H1 (cell line): Measurements from ENCODE around the gene ARHGEF6. TPM values are rescaled to one million over a fixed set of nuclear protein-coding genes. Genes with fewer than 3 reads are reported as not detected.
"Not testable (repeated sequence)": the region's sequence is repeated elsewhere in the genome, so short reads cannot be mapped to it uniquely, and the experiment has no call there.

ENCODE experiments used
- CTCF ChIA-PET: fragments of 300-600 bp; sonication (Branson Sonifier 250); formaldehyde crosslinking; loops from one replicate; lab custom pipeline; 2021; ENCODE audit not compliant: partially characterized antibody; lab: Charles Lee
- POLR2A ChIA-PET: fragments of 300-600 bp; sonication (Branson Sonifier 250); formaldehyde crosslinking; loops from one replicate; lab custom pipeline; 2021; ENCODE audit warnings: inconsistent platforms; ENCODE audit not compliant: partially characterized antibody; lab: Charles Lee
- DNase-seq, 2 experiments: peaks; one replicate each; pipeline versions ENCODE4 v3.0.0 to v3.0.0-alpha.2; 2010 to 2022; ENCODE audit warnings: low spot score in 2 of 2, low read depth in 1 of 2, mixed read lengths in 1 of 2
- FAIRE-seq: peaks from 2 replicates; lab custom pipeline; 2011; peaks lifted over from hg19 to GRCh38; lab: Jason Lieb, UNC
- H2AFZ ChIP-seq: 2 replicates; pipeline ENCODE4 v1.8.1; 2012; ENCODE audit warnings: low read length, inconsistent platforms
- H2AK5ac ChIP-seq: 2 replicates; pipeline ENCODE4 v1.6.1; 2013; ENCODE audit warnings: low read depth, low read length
- H2BK120ac ChIP-seq: replicated peaks from 2 replicates; pipeline ENCODE3; 2013; ENCODE audit warnings: low read depth, low read length, inconsistent platforms
- H2BK12ac ChIP-seq: 2 replicates; pipeline ENCODE4 v1.6.1; 2013; ENCODE audit warnings: low read depth, low read length
- H2BK15ac ChIP-seq: 2 replicates; pipeline ENCODE4 v1.6.1; 2013; ENCODE audit warnings: low read length
- H2BK20ac ChIP-seq: 2 replicates; pipeline ENCODE4 v1.6.1; 2013; ENCODE audit warnings: low read length
- H2BK5ac ChIP-seq: 2 replicates; pipeline ENCODE4 v1.6.1; 2013; ENCODE audit warnings: low read depth, low read length
- H3K14ac ChIP-seq: 2 replicates; pipeline ENCODE4 v1.6.1; 2013; ENCODE audit warnings: inconsistent platforms; ENCODE audit not compliant: insufficient read length
- H3K18ac ChIP-seq: 2 replicates; pipeline ENCODE4 v1.6.1; 2013; ENCODE audit warnings: low read length; ENCODE audit errors: extremely low read depth
- H3K23ac ChIP-seq: 2 replicates; pipeline ENCODE4 v1.6.1; 2013; ENCODE audit warnings: inconsistent platforms; ENCODE audit not compliant: insufficient read length
- H3K23me2 ChIP-seq: 2 replicates; pipeline ENCODE4 v1.6.1; 2013; ENCODE audit warnings: low read depth, low read length
- H3K27ac ChIP-seq: 2 replicates; pipeline ENCODE4 v1.6.1; 2011; ENCODE audit warnings: low read depth, low read length, inconsistent platforms
- H3K27me3 ChIP-seq, 4 experiments: replicated peaks in 1 of 4; 1 replicate in 1 of 4; 2 replicates in 3 of 4; pipeline versions ENCODE4 v1.6.1 to v1.8.1; 2011 to 2013; ENCODE audit warnings: low read length in 3 of 4, mild to moderate bottlenecking in 3 of 4, inconsistent platforms in 2 of 4, mixed read lengths in 2 of 4, moderate library complexity in 1 of 4; ENCODE audit not compliant: control insufficient read depth in 3 of 4, insufficient read depth in 3 of 4; ENCODE audit errors: extremely low read depth in 1 of 4
- H3K36me3 ChIP-seq, 4 experiments: 2 replicates each; pipeline versions ENCODE4 v1.6.1 to v1.8.1; 2011 to 2013; ENCODE audit warnings: mild to moderate bottlenecking in 4 of 4, low read length in 3 of 4, moderate library complexity in 2 of 4, control low read depth in 1 of 4, inconsistent platforms in 1 of 4; ENCODE audit not compliant: insufficient read depth in 4 of 4, control insufficient read depth in 2 of 4
- H3K4ac ChIP-seq: replicated peaks from 2 replicates; pipeline ENCODE3; 2013; ENCODE audit warnings: low read length, low read depth, mixed read lengths, inconsistent platforms; ENCODE audit not compliant: insufficient read length
- H3K4me1 ChIP-seq, 4 experiments: replicated peaks in 1 of 4; 1 replicate in 1 of 4; 2 replicates in 3 of 4; pipeline versions ENCODE4 v1.6.1 to v1.8.1; 2011 to 2013; ENCODE audit warnings: low read length in 3 of 4, inconsistent platforms in 2 of 4, mixed read lengths in 1 of 4; ENCODE audit not compliant: insufficient read depth in 4 of 4, control insufficient read depth in 3 of 4
- H3K4me2 ChIP-seq, 2 experiments: 2 replicates each; pipeline versions ENCODE4 v1.6.1 to v1.8.1; 2011 to 2013; ENCODE audit warnings: low read depth in 2 of 2, low read length in 2 of 2, control low read depth in 1 of 2, inconsistent platforms in 1 of 2, mild to moderate bottlenecking in 1 of 2; ENCODE audit not compliant: insufficient read depth in 1 of 2
- H3K4me3 ChIP-seq, 4 experiments: fragments of 200-600, 300-600 bp in 1 of 4; sonication (generic), shearing (Covaris generic), sonication (Bioruptor Twin) in 1 of 4; 2 replicates each; pipeline versions ENCODE4 v1.5.1 to v1.8.1; 2011 to 2016; ENCODE audit warnings: low read length in 4 of 4, low read depth in 3 of 4, control low read depth in 2 of 4, inconsistent platforms in 2 of 4, mild to moderate bottlenecking in 2 of 4, mixed read lengths in 1 of 4, moderate library complexity in 1 of 4; ENCODE audit not compliant: insufficient read depth in 2 of 4; ENCODE audit errors: extremely low read depth in 1 of 4
- H3K56ac ChIP-seq: replicated peaks from 2 replicates; pipeline ENCODE3; 2013; ENCODE audit warnings: low read depth, mild to moderate bottlenecking, mixed read lengths, low read length, inconsistent platforms; ENCODE audit not compliant: insufficient read length
- H3K79me1 ChIP-seq: 2 replicates; pipeline ENCODE4 v1.6.1; 2013; ENCODE audit warnings: low read depth, low read length, control low read depth
- H3K79me2 ChIP-seq, 2 experiments: 2 replicates each; pipeline versions ENCODE4 v1.6.1 to v1.8.1; 2012 to 2013; ENCODE audit warnings: low read length in 2 of 2, mild to moderate bottlenecking in 2 of 2, inconsistent platforms in 1 of 2; ENCODE audit not compliant: insufficient read depth in 2 of 2, control insufficient read depth in 1 of 2
- H3K9ac ChIP-seq, 4 experiments: replicated peaks in 1 of 4; 1 replicate in 1 of 4; 2 replicates in 3 of 4; pipeline versions ENCODE4 v1.6.1 to v1.8.1; 2011 to 2013; ENCODE audit warnings: low read depth in 3 of 4, low read length in 3 of 4, control low read depth in 2 of 4, mild to moderate bottlenecking in 2 of 4, moderate library complexity in 2 of 4, inconsistent platforms in 1 of 4; ENCODE audit errors: extremely low read depth in 1 of 4
- H3K9me3 ChIP-seq, 2 experiments: 2 replicates each; pipeline versions ENCODE4 v1.6.1 to v1.8.1; 2012 to 2013; ENCODE audit warnings: mild to moderate bottlenecking in 2 of 2, moderate library complexity in 2 of 2, control low read depth in 1 of 2, inconsistent platforms in 1 of 2, low read depth in 1 of 2, low read length in 1 of 2, mixed read lengths in 1 of 2; ENCODE audit not compliant: insufficient read depth in 2 of 2
- H4K20me1 ChIP-seq, 2 experiments: replicated peaks in 1 of 2; 2 replicates each; pipeline versions ENCODE3 to v1.8.1; 2011 to 2013; ENCODE audit warnings: inconsistent platforms in 2 of 2, low read length in 2 of 2, mild to moderate bottlenecking in 1 of 2; ENCODE audit not compliant: insufficient read depth in 2 of 2, control insufficient read depth in 1 of 2
- H4K5ac ChIP-seq: 2 replicates; pipeline ENCODE4 v1.6.1; 2013; ENCODE audit warnings: low read length, low read depth, mixed read lengths, inconsistent platforms; ENCODE audit not compliant: insufficient read length
- H4K8ac ChIP-seq: 2 replicates; pipeline ENCODE4 v1.8.0; 2013; ENCODE audit warnings: mild to moderate bottlenecking, moderate library complexity, low read length, inconsistent platforms; ENCODE audit not compliant: insufficient read depth; ENCODE audit errors: extremely low read depth
- H4K91ac ChIP-seq: replicated peaks from 2 replicates; pipeline ENCODE3; 2013; ENCODE audit warnings: low read length, mixed read lengths, inconsistent platforms; ENCODE audit not compliant: insufficient read length
- WGBS, 2 experiments: shearing (Covaris generic) in 1 of 2; methylation state at CpG; one replicate each; pipeline versions ENCODE4 v1.1.6 to v1.1.7; 2013 to 2015; ENCODE audit warnings: low lambda C conversion rate in 2 of 2, mixed read lengths in 2 of 2, inconsistent platforms in 1 of 2, low coverage in 1 of 2, missing lambda C conversion rate in 1 of 2; ENCODE audit not compliant: insufficient replicate concordance in 2 of 2, insufficient coverage in 1 of 2, insufficient read length in 1 of 2; ENCODE audit errors: extremely low coverage in 1 of 2, missing lambda C conversion rate in 1 of 2; 5-methylcytosine and 5-hydroxymethylcytosine counted together
- polyA plus RNA-seq, 7 experiments: library from polyadenylated mRNA; depleted of rRNA in 3 of 7; stranded (reverse) in 5 of 7; unstranded in 2 of 7; fragments of >200 nt in 5 of 7; fragments of 200-250 nt in 2 of 7; gene quantifications; 1 replicate in 5 of 7; 2 replicates in 1 of 7; 4 replicates in 1 of 7; pipeline versions ENCODE4 v1.2.1 to v1.2.3, GENCODE V29; 2011 to 2013; ENCODE audit warnings: missing spikeins in 2 of 7, mixed read lengths in 2 of 7
- total RNA-seq: library from RNA; stranded (reverse); fragmentation: NEBNext Ultra II Directional; extraction: Animal tissue kit (Norgen Biotek cat#: 25700); gene quantifications from 2 replicates; pipeline ENCODE4 v1.2.1, GENCODE V29; 2021

Gene ARHGEF6
- total and polyA plus RNA-seq, 2 of the 8 experiments (the other 6 are each of a cell fraction or from before 2014, with no cell fraction given): 3.6 to 3.7 TPM

DNA sequence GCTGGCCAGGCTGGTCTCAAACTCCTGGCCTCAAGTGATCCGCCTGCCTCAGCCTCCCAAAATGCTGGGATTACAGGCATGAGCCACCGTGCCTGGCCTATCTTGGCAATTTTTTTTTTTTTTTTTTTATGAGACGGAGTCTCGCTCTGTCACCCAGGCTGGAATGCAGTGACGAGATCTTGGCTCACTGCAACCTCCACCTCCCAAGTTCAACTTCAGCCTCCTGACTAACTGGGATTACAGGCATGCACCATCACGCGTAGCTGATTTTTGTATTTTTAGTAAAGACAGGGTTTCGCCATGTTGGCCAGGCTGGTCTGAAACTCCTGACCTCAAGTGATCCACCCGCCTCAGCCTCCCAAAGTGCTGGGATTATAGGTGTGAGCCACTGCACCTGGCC is 39.0 kb upstream of the ARHGEF6 start:
- H4K20me1 ChIP-seq, H3K9me3 ChIP-seq, H3K56ac ChIP-seq, H3K79me2 ChIP-seq, H4K5ac ChIP-seq, H4K8ac ChIP-seq, H2AK5ac ChIP-seq, DNase-seq, H3K79me1 ChIP-seq, H2BK20ac ChIP-seq, POLR2A ChIA-PET, H2AFZ ChIP-seq, H3K4ac ChIP-seq, H3K23me2 ChIP-seq, H2BK5ac ChIP-seq, H4K91ac ChIP-seq, H3K27me3 ChIP-seq, H3K27ac ChIP-seq, H3K14ac ChIP-seq, H3K4me1 ChIP-seq, H3K23ac ChIP-seq, H3K4me3 ChIP-seq, FAIRE-seq, H2BK12ac ChIP-seq, H2BK15ac ChIP-seq, H2BK120ac ChIP-seq, CTCF ChIA-PET, H3K18ac ChIP-seq, H3K9ac ChIP-seq, H3K36me3 ChIP-seq, H3K4me2 ChIP-seq: not testable (repeated sequence)
- 100% methylated on average over 6 of the region's 9 CpGs; no CpG with 5 or more reads in 1 of the 2 experiments for WGBS, 2 experiments
